NCI-H2171 (cell line): ENCODE measurements around the gene KISS1R.

Experiments
- DNase-seq: peaks from one replicate; lab custom pipeline; 2025; lab: John Stamatoyannopoulos, UW

The KISS1R gene

DNA sequence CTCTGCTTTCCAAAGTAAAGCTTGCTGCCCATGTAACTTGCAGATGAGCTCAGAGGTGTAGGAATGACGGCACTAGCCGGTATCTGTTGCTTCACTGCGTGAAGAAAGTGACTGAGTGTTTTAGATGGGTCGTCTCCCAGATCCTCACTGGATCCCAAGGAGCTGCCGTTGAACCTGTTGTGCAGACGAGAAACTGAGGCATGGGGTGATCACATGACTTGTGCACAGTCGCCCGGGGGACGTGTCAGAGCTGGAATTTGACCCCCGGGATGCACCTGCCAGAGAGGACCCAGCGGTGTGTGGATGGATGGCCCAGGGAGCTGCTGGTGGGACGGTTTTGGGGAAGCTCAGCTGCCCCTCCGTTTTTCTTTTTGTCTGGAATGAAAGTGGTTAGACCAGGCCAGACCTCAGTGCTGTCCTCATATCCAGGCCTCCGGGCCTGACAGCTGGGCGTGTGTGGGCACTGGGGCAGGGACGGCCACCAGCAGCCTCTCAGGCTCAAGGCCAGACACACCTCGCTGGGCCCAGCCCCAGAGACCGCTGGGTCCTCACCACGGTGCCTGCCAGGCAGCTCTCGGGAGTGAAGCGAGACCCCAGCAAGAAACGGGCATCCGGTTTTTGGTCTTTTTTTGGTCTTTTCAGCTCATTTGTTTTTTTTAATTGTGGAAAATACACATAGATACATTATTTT, 21.2 kb downstream of the KISS1R start:
- no peak for DNase-seq

DNA sequence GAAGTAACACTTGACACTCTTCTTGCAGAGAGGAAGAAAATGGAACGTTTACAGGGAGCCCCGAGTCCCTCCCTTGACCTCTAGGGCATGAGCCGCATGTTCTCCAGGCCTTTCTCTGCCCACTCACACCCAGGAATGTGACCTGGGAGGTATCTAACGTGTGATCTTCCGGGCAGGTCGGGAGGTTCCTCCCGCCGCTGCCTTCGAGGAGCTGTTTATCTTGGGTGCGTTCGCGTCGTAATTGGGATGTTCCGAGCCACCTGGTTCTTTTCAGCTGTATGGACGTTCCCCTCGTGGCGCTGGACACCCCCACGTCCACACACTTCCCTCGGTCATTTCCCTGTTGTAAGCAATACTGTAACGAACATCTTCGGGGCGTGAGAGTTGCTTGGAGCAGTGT, 22.3 kb downstream of the KISS1R start:
- DNase-seq = no peak

DNA sequence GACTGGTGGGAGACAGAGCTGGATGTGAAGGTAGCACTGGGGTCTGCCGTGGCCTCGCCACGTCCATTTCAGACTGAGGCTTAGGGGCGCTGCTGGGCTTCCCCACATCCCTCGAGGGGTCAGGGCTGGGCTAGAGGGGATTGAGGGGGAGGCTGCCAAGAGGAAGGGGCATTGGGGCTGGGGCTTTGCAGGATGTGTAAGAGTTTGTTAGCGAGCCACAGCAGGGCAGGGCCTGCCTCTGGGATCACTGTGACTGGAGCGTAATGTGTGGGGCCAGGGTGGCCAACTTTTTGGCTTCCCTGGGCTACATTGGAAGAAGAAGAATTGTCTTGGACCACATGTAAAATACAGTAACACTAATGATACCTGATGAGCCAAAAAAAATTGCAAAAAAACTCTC, 22.8 kb downstream of the KISS1R start:
- no peak for DNase-seq

DNA sequence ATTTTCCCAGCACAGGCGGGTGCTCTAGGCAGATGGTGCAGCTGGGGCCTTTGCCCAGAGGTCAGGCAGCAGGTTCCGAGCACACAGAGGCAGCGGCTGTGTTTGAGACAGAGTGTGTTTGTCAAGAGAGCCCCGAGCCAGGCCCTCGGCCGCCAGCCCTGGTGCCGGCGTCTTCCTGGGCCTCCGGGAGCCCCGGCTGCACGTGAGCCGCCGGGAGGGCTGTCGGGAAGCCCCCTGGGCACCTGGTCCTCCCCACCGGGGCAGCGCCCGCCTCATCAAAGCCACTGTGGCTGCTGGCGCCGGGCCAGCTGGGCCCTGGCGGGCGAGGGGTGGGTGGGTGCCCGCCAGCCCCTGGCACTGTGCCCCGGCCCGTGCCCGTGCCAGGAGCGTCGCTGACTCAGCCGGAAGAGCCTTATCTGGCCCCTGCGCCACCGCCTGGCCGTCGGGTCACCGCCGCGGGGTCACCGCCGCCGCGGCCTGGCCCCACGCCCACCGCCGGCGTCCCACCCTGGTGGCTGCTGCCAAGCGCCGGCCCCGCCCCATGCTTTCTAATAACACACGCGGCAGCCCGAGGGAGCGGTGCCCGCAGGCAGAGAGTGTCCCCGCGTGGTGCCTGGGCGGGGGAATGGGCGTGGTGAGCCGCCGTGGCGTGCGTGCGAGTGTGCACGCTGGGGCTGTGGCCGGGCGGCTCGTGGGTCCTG, 23.6 kb downstream of the KISS1R start:
- peak; percentile 49 for DNase-seq

DNA sequence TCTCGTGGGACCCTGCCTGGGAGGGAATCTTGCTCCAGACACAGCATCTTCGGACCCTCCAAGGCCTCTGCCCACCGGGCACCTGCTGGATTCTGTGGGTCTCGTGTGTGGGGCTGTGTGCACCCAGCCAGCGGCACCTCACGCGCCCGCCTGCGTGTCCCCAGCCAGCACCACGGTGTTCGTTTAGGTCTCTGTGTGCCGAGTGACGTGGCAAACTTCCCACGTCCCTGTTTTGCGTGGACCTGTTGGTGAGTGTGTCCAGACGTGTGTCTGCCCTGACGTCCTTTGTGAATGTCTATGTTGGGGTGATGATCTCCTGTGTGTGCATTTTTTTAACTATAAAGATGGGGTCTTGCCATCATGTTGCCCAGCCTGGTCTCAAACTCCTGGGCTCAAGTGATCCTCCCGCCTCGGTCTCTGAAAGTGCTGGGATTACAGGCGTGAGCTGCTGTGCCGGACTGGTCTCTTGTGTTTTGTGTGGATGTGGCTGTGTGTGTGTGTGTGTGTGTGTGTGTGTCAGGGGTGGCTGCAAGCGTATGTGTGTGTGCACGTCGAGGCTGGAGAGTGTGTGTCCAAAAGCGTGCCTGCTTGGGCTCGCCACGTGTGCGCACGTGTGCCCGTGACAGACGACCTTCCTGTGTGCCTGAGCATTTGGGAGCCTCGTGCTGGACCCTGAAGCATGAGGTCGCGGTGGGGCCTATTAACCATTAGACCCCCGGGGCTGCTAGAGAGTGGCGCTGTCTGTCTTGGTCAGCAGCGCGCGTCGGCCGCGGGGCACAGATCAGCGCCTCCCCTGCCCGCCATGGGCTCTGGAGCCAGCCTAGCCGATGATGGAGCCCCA, 24.4 kb downstream of the KISS1R start:
- no peak for DNase-seq

DNA sequence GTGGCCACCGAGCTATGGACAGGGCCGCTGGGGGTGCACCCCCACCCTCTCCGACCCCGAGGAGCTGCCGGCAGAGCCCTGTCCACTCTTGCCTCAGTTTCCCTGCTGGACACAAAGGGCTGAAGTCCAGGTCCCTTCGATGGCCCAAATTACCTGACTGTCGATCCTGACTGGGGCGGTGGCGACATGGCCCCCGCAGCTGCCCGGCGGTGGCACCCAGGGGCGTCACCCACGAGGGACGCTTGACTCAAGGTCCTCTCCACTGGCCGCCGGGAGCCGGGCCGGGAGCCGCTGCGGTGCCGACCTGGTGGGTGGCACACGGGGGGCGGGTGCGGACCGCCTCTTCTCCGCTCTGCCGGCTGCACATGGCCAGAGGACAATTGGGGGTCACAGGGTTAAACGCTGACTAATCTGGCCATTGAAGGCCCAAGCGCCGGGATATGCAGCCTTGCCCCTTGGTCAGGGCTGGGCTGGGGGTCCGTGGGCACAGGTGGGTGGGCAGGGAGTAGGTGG, 25.1 kb downstream of the KISS1R start:
- no peak for DNase-seq

DNA sequence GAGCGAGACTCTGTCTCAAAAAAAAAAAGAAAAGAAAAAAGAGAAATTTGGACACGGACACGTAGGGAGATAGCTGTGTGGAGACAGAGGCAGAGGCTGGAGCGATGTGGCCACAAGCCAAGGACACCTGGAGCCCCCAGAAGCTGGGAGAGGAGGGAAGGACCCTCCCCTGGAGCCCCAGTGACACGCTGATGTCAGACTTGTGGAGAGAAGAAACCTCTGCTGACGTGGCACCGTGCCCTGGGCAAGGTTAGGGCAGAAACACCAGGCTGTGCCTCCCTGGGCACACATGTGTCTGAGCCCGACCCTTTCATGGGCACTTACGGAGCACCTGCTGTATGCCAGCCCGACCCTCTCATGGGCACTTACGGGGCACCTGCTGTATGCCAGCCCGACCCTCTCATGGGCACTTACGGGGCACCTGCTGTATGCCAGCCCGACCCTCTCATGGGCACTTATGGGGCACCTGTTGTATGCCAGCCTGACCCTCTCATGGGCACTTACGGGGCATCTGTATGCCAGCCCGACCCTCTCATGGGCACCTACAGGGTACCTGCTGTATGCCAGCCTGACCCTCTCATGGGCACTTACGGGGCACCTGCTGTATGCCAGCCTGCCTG, 26.5 kb downstream of the KISS1R start:
- DNase-seq = no peak

DNA sequence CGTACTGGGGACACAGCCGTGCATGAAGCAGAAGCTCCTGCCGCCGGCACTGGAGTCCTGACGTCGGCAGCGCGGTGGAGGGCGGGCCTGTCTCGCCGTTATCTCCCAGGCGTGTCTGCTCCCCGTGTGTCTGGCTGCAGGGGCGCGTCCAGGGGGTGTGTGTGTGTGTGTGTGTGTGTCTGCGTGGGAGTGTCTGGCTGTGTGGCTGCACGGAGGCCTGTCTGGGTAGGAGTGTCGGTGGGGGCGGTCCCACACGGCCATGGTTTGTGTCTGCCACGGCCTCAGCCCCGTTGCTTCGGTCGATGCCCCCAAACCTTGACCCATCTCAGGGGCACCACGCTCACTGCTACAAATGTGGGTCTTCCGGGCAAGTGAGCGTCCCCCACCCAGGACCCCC, 27.0 kb downstream of the KISS1R start:
- no peak for DNase-seq

DNA sequence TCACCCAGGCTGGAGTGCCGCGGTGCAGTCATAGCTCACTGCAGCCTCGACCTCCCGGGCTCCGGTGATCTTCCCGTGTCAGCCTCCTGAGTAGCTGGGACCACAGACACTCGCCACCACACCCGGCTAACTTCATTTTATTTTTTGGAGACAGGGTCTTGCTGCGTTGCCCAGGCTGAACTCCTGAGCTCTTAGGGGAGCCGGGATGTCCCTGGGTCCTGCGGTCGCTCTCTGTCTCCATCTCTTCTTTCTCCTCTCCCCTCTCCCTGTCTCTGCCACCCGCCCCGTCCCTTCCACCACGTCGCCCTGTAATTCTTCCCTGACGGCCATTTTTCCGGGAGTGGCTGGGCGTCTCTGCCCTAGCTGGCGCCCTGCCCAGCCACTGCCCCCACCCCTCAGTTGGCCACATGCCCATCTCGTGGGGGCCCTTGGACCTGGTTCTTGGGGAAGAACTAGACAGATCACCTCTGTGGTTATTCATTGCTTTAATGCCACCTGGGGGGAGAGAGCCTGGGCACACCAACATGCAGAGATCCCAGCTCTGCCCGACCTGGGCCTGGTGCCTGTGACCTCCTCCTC, 27.6 kb downstream of the KISS1R start:
- no peak for DNase-seq

DNA sequence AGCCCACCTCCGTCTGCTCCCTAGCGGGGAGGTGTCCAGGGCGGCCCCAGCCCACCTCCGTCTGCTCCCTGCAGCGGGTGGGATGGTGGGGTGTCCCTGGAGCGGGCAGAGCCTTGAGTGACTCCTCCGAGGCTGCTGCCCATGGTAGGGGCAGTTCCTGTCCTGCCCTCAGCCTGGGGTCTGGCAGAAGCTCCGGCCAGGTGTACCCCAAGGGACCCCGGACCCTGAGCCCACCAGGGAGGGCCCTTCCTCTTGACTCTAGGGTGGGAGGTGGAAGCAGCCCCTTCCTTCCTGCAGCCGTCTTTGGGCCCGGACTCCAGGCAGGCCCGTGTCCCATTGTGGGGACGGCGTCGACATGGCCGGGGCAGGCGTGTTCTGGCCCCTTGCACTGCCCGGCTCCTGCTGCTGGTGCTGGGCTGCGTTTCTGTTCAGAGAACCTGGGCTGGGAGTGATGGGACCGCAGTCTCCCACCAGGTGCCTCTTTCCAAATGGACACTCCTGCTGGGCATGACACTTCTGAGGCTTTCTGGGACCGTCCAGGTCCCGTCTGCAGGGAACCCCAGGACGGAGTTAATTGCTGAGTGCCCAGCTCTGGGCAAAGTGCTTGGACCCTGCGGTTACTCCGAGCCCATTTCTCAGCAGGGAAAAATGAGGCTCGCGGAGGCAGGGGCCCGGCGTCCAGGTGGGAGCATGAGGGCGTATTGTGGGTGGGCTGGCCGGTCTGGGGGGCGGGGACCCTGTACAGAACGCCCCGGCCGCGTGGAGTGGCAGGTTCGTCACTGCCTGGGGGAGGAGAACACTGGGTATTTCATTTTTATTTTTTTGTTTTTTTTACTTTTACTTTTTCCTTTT, 28.5 kb downstream of the KISS1R start:
- no peak for DNase-seq

DNA sequence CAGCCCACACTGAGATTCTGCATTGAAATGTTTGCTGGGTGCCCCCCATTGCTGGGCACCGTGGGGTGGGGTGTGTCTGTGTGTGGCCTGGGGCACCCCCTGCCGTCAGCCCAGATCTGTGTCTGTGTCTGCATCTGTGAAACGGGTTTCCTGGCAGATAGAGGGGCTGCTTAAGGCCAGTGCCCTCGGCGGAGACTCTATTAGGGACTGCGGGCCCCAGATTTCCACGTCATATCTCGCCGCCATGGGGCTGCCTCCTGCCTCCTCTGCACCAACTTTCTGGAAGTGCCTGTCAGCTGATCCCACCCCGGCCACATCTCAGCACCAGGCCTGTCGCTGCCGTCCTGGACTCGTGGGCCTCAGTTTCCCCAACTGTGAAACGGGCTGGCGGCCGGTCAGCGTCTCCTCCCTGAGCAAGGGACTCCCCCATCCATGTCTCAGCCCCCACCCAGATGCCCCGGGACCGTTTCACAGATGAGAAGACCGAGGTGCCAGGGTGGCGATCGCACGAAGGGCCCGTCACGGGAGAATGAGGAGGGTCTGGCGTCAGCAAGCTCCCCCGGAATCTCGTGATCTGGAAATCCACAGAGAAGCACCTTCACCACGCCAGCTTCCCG, 30.1 kb downstream of the KISS1R start:
- no peak for DNase-seq

DNA sequence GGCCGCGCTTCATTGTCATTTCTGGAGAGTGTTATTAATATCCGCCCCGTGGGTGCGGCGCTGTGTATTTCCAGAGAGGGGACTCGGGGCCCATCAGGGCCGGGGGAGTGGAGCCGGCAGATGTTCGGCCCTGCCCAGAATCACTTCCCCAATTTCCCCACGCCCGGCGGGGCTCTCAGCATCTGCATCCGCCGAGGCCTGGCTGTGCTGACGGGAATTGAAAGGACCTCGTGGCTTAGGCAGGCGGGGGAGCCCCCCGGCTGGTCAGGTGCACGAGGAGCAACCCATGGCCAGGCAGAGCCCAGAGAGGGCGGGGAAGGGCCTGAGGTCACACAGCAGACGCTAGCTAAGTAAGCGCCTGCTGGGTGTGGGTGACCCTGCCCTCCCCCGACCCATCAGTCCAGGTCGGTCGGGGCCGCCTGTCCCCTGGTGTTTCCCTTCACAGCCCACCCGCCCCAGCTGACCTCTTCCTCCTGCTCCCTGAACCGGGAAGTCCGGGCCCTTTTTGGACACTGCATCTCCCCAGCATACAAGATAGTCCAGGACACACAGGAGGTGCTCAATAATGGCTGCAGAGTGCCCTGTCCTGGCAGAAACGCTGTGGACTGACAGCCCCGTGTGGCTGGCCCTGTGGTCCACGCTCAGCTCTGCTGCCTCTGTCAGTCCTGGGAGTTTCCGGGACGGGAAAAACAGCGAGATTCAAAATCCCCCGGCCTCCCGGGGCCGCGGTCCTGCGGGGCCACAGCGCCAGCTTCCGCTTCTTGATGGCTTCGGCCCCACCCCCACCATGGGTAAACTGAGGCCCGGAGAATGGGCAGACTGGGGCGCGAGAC, 30.8 kb downstream of the KISS1R start:
- DNase-seq = no peak

DNA sequence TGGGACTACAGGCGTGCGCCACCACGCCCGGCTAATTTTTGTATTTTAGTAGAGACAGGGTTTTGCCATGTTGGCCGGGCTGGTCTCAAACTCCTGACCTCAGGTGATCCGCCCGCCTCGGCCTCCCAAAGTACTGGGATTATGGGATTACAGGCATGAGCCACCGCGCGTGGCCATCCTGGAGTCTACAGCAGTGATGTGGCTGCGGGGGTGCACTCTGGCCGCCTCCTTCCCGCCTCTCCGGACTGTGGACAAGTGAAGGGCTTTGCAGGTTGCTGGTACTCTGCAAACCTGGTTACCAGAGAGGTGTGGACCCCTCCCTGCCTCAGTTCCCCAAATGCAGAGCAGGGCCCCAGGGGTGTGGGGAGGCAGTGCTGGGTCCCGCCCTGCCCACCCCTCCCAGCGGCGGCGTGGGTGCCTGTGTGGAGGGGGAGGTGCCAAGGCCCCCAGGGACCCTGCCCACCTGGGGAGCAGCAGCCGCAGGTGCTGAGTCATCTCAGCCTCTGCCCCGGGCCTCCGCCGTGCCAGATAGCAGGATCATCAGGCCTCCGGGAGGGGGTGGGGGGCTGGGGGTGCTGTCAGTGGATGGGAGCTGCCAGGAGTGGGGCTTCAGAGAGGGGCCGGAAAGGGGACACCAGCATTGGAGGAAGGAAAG, 31.8 kb downstream of the KISS1R start:
- DNase-seq = no peak

DNA sequence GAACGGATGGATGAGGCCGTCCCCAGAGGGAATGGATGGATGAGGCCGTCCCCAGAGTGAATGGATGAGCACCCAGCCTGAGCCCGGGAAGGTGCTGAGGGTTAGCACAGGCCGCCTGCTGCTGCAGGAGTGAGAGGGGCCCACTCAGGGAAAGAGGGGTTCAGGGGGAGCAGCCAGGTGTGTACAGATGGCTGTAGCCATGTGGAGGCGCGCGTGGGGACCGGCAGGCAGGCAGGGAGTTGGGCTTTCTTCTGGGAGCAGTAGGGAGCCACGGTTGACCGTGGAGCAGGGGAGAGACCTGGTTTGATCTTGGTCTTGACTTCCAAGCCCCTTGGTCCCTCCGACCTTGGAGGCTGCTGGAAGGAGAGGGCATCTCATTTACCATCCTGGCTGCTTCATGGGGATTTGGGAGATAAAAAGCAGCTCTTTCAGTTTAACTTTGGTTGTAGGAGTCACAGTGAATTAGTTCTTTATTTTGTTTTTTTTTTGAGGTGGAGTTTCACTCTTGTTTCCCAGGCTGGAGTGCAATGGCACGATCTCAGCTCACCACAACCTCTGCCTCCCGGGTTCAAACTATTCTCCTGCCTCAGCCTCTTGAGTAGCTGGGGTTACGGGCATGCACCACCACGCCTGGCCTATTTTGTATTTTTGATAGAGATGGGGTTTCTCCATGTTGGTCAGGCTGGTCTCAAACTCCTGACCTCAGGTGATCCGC, 33.4 kb downstream of the KISS1R start:
- no peak for DNase-seq

DNA sequence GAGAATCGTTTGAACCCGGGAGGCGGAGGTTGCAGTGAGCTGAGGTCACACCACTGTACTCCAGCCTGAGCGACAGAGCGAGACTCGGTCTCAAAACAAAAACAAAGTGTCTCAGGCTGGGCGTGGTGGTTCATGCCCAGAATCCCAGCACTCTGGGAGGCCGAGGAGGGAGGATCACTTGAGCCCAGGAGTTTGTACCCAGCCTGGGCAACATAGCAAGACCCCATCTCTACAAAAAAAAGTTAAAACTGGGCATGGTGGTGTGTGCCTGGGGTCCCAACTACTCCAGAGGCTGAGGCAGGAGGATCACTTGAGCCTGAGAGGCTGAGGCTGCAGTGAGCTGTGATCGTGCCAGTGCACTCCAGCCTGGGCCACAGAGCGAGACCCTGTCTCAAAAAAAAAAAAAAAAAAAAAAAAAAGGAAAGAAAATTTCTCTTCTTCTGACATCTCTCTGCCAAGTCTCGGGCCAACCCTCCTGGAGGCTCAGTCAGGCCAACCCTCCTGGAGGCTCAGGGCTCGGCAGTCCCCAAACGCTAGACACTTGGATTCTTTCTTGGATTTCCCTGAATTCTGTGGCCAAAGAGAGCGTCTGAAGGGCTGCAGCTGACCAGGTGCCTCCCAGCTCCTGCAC, 35.0 kb downstream of the KISS1R start:
- DNase-seq = no peak

DNA sequence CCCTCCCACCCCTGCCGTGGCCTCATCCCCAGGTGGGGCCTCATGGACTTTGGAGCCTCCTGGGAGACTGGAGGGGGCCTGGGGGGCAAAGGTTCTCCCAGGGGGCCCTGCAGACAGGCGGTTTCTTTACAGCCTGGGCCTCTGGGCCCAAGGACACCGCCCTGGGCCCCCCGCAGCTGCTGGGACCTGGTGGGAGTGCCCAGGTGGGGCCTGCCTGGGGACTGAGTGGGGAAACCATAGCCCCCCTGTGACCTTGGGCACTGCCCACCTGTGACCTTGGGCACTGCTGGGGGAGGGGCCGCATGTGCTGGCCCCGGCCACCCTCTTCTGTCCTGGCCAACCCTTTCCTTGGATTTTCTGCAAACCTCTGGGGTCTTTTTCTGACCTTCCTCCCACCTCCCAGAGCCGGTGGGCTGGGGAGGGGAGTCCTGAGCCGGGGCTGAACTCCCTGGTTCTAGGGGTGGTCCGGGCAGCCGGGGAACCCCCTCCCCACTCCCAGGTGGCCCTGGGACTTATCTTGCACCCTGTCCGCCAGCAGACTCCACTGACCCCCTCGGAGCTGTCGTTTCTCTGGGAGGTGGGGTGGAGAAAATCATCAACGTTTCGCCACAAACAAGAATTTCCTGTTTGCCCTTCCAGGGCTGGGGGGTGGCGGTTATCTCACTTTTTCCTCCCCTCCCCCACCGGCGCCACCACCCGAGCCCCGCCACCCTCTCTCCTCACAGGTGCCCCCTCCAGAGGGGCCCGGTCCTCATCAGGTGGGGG, 35.7 kb downstream of the KISS1R start:
- DNase-seq = no peak
